Measurements from ENCODE around the gene AMH. TPM values are rescaled to one million over a fixed set of nuclear protein-coding genes. Genes with fewer than 3 reads are reported as not detected.

AMH gene
- total and polyA plus RNA-seq, 4 donors: 0.08 to 0.59 (median 0.47) TPM; not detected in 1

GRCh38 chr19:2209408-2209807 lies 39.7 kb upstream of the AMH start:
- TF ChIP-seq RXRA (IDR thresholded peaks at IDR 0.05): no peak
- TF ChIP-seq ATF3 (IDR thresholded peaks at IDR 0.05): no peak
- no peak for TF ChIP-seq TAF1 (conservative IDR thresholded peaks at IDR 0.05)
- no peak for TF ChIP-seq EGR1 (IDR thresholded peaks at IDR 0.05; ENCODE audit: low read depth in 2 of 2)
- TF ChIP-seq YY1 (IDR thresholded peaks at IDR 0.05): no peak
- no peak for TF ChIP-seq JUND (IDR thresholded peaks at IDR 0.05)
- no peak for TF ChIP-seq REST (IDR thresholded peaks at IDR 0.05)
- TF ChIP-seq CTCF (IDR thresholded peaks at IDR 0.05; ENCODE audit: low read depth, low read length, missing input control): no peak
- no peak for TF ChIP-seq MAX (IDR thresholded peaks at IDR 0.05)
- TF ChIP-seq FOXA2 (IDR thresholded peaks at IDR 0.05): no peak
- TF ChIP-seq GABPA (IDR thresholded peaks at IDR 0.05 in 1 of 2, conservative IDR thresholded peaks at IDR 0.05 in 1 of 2): no peak
- no peak for TF ChIP-seq SP1 (IDR thresholded peaks at IDR 0.05)
- no peak for TF ChIP-seq FOXA1 (IDR thresholded peaks at IDR 0.05)
- no peak for TF ChIP-seq HNF4G (IDR thresholded peaks at IDR 0.05)
- TF ChIP-seq RAD21 (IDR thresholded peaks at IDR 0.05): no peak
- no peak for TF ChIP-seq NR2F2 (IDR thresholded peaks at IDR 0.05)
- no peak for TF ChIP-seq HNF4A (conservative IDR thresholded peaks at IDR 0.05)
- no peak for TF ChIP-seq ZBTB33 (IDR thresholded peaks at IDR 0.05)
- no peak overlapping the region for H3K4me3 ChIP-seq (ENCODE audit: low read depth in 1 of 3, low read length in 3 of 3)

More at GRCh38 chr19:2209408-2209807, 39.7 kb upstream of the AMH start:
- Histone ChIP-seq H3K4me1 (ENCODE audit: control insufficient read depth in 4 of 4, insufficient read depth in 4 of 4, low read length in 3 of 4) (peaks cover 0 to 1% (median 0%) of the 10 kb centered on the region in 4 donors), H3K36me3 (ENCODE audit: control insufficient read depth in 4 of 4, insufficient read depth in 3 of 4, low read depth in 1 of 4, low read length in 3 of 4) (peaks cover 11 to 54% (median 17%) of the 10 kb centered on the region in 4 donors), H3K27me3 (ENCODE audit: control insufficient read depth in 4 of 4, insufficient read depth in 4 of 4, low read length in 3 of 4) (no peaks in the 10 kb centered on the region), H3K27ac (ENCODE audit: low read depth in 1 of 2, low read length in 2 of 2) (no peak overlapping the region), H3K9me3 (ENCODE audit: control insufficient read depth in 4 of 4, low read length in 3 of 4) (no peaks in the 10 kb centered on the region), H3K9ac (ENCODE audit: low read depth in 1 of 2, low read length in 2 of 2) (no peak overlapping the region)
- 90% methylated on average over 17 of the region's 17 CpGs for WGBS
- no peak for DNase-seq (ENCODE audit: low spot score)
